ENCODE results near the gene ACAD10. TPM values are rescaled to one million over a fixed set of nuclear protein-coding genes. Genes with fewer than 3 reads are reported as not detected.

ACAD10 gene
- total RNA-seq, 1 experiment from 2014 or later: 29.1 TPM

GRCh38 chr12:111764120-111764821, 78.4 kb downstream of the ACAD10 start:
- Mint-ChIP-seq H3K4me3 (no peak overlapping the region), H3K9me3 (no peaks in the 10 kb centered on the region), H3K27me3 (ENCODE audit: low read depth) (peaks cover 27% of the 10 kb centered on the region), H3K36me3 (no peaks in the 10 kb centered on the region), H3K4me1 (peaks cover 26% of the 10 kb centered on the region), H3K27ac (no peak overlapping the region; the same call in 1 of the 2 replicates)
- TF ChIP-seq ZNF396 (CRISPR knock-in tag; IDR thresholded peaks at IDR 0.05; ENCODE audit: borderline replicate concordance) (no peak), OVOL2 (CRISPR knock-in tag; IDR thresholded peaks at IDR 0.05; ENCODE audit: borderline replicate concordance) (no peak), ATF2 (CRISPR knock-in tag; IDR thresholded peaks at IDR 0.05; ENCODE audit: borderline replicate concordance, low read depth) (no peak), MYBL2 (CRISPR knock-in tag; IDR thresholded peaks at IDR 0.05) (no peak), SOX15 (CRISPR knock-in tag; IDR thresholded peaks at IDR 0.05) (no peak)
- DNase-seq (ENCODE audit: low spot score) (no peak), ATAC-seq (no peak)
- ChIA-PET POLR2A (no interaction called here), CTCF (interaction anchor here (1.0 to 1.1 kb wide), 2 partner anchors 11 kb away, joined by 3 read pairs; no protein-coding TSS in a partner anchor)

GRCh38 chr12:111766608-111767361, 80.9 kb downstream of the ACAD10 start, which contains the start of gene ALDH2:
ALDH2 (plus strand) TSS chr12:111766933; CDS start chr12:111766983, 50 bp downstream.
- Mint-ChIP-seq H3K36me3 (0 out of 2 replicates have a peak, but pooled peaks cover 3% of the 10 kb centered on the region), H3K9me3 (no peaks in the 10 kb centered on the region), H3K27ac (peak within 1 kb of the TSS; percentile 44; the same call in 1 of the 2 replicates), H3K4me1 (peaks cover 18% of the 10 kb centered on the region), H3K27me3 (ENCODE audit: low read depth) (peaks cover 27% of the 10 kb centered on the region), H3K4me3 (peak within 1 kb of the TSS; percentile 86)
- DNase-seq (ENCODE audit: low spot score) (peak; percentile 89), ATAC-seq (peak; percentile 94)
- CTCF ChIA-PET: interaction anchor here (1.0 to 1.3 kb wide), 2 partner anchors 46 to 48 kb away, joined by 4 to 15 read pairs; no protein-coding TSS in a partner anchor
- POLR2A ChIA-PET: interaction anchor here (0.6 to 1.2 kb wide), 6 partner anchors 9 to 362 kb away, joined by 3 to 5 read pairs (median 4); partner anchors contain the start of genes ACAD10 and BRAP
- TF ChIP-seq CTCF (IDR thresholded peaks at IDR 0.05): no peak
- no peak for TF ChIP-seq AR (CRISPR knock-in tag; IDR thresholded peaks at IDR 0.05)
- TF ChIP-seq ARID4B (CRISPR knock-in tag; IDR thresholded peaks at IDR 0.05; ENCODE audit: borderline replicate concordance): peak; percentile 14; the same call in 1 of the 2 replicates
- no peak; the same call in 1 of the 2 replicates for TF ChIP-seq ZBTB21 (CRISPR knock-in tag; IDR thresholded peaks at IDR 0.05; ENCODE audit: borderline replicate concordance)
- no peak for TF ChIP-seq PREB (CRISPR knock-in tag; IDR thresholded peaks at IDR 0.05; ENCODE audit: borderline replicate concordance)
- TF ChIP-seq USF1 (CRISPR knock-in tag; IDR thresholded peaks at IDR 0.05): peak; percentile 28; the same call in 1 of the 2 replicates
- TF ChIP-seq ZNF232 (CRISPR knock-in tag; IDR thresholded peaks at IDR 0.05): no peak
- TF ChIP-seq CREB1 (CRISPR knock-in tag; IDR thresholded peaks at IDR 0.05): 0 out of 2 replicates have a peak, but pooled peaks have one; percentile 63
- TF ChIP-seq HMGXB4 (CRISPR knock-in tag; IDR thresholded peaks at IDR 0.05): peak; percentile 89; the same call in 1 of the 2 replicates
- TF ChIP-seq RELA (CRISPR knock-in tag; IDR thresholded peaks at IDR 0.05; ENCODE audit: borderline replicate concordance): no peak; the same call in 1 of the 2 replicates
- no peak for TF ChIP-seq ZNF396 (CRISPR knock-in tag; IDR thresholded peaks at IDR 0.05; ENCODE audit: borderline replicate concordance)
- no peak for TF ChIP-seq ZNF317 (CRISPR knock-in tag; IDR thresholded peaks at IDR 0.05; ENCODE audit: borderline replicate concordance, low read depth)
- TF ChIP-seq OVOL2 (CRISPR knock-in tag; IDR thresholded peaks at IDR 0.05; ENCODE audit: borderline replicate concordance): no peak
